HEK293T (cell line): ENCODE measurements around the gene CNGB1.

Experiments
- CTCF ChIA-PET: fragments of 350-600 bp; formaldehyde crosslinking; extraction: SDS; loops from one replicate; lab custom pipeline; 2021; ENCODE audit warnings: antibody characterized with exemption, inconsistent platforms; lab: Yijun Ruan, JAX
- POLR2A ChIA-PET: fragments of 350-600 bp; formaldehyde crosslinking; extraction: SDS; loops from one replicate; lab custom pipeline; 2020; ENCODE audit warnings: antibody characterized with exemption, inconsistent platforms; lab: Yijun Ruan, JAX
- DNase-seq: peaks from one replicate; pipeline ENCODE4 v3.0.0; 2012; ENCODE audit warnings: mixed read lengths; ENCODE audit errors: extremely low spot score
- ARNT ChIP-seq: fragments of 450-650 bp; IDR thresholded peaks from 2 replicates; pipeline ENCODE4 v1.6.1; 2017; ENCODE audit warnings: mild to moderate bottlenecking
- BHLHE40 ChIP-seq: fragments of 450-650 bp; IDR thresholded peaks from 2 replicates; pipeline ENCODE4 v1.6.1; 2016; ENCODE audit warnings: mild to moderate bottlenecking, moderate library complexity, borderline replicate concordance
- CTBP1 ChIP-seq: fragments of 450-650 bp; IDR thresholded peaks from 2 replicates; pipeline ENCODE4 v1.6.1; 2016; ENCODE audit warnings: borderline replicate concordance
- ELF4 ChIP-seq: fragments of 450-650 bp; IDR thresholded peaks from 2 replicates; pipeline ENCODE4 v1.6.1; 2017; ENCODE audit warnings: antibody characterized with exemption
- FOXA1 ChIP-seq: fragments of 450-650 bp; IDR thresholded peaks from 2 replicates; pipeline ENCODE4 v1.6.1; 2016; ENCODE audit warnings: mild to moderate bottlenecking
- FOXK2 ChIP-seq: fragments of 450-650 bp; IDR thresholded peaks from 2 replicates; pipeline ENCODE4 v1.6.1; 2016; ENCODE audit warnings: mild to moderate bottlenecking
- FOXM1 ChIP-seq: fragments of 450-650 bp; IDR thresholded peaks from 2 replicates; pipeline ENCODE4 v1.6.1; 2017; ENCODE audit warnings: mild to moderate bottlenecking, borderline replicate concordance
- HDGF ChIP-seq: fragments of 450-650 bp; IDR thresholded peaks from 2 replicates; pipeline ENCODE4 v1.6.1; 2017; ENCODE audit warnings: antibody characterized with exemption, borderline replicate concordance
- L3MBTL2 ChIP-seq: fragments of 450-650 bp; conservative IDR thresholded peaks from 2 replicates; pipeline ENCODE4 v1.6.1; 2016; ENCODE audit warnings: mild to moderate bottlenecking
- LEF1 ChIP-seq: fragments of 450-650 bp; IDR thresholded peaks from 2 replicates; pipeline ENCODE4 v1.6.1; 2017; ENCODE audit warnings: mild to moderate bottlenecking, borderline replicate concordance
- NFRKB ChIP-seq: fragments of 450-650 bp; IDR thresholded peaks from 2 replicates; pipeline ENCODE4 v1.6.1; 2016; ENCODE audit warnings: mild to moderate bottlenecking, moderate library complexity
- PKNOX1 ChIP-seq: fragments of 450-650 bp; IDR thresholded peaks from 2 replicates; pipeline ENCODE4 v1.6.1; 2016
- SP1 ChIP-seq: fragments of 450-650 bp; IDR thresholded peaks from 2 replicates; pipeline ENCODE4 v1.6.1; 2017
- SUZ12 ChIP-seq: fragments of 450-650 bp; IDR thresholded peaks from 2 replicates; pipeline ENCODE4 v1.6.1; 2016; ENCODE audit warnings: mild to moderate bottlenecking
- TARDBP ChIP-seq: fragments of 450-650 bp; IDR thresholded peaks from 2 replicates; pipeline ENCODE4 v1.6.1; 2016
- ZNF384 ChIP-seq: fragments of 450-650 bp; IDR thresholded peaks from 2 replicates; pipeline ENCODE4 v1.6.1; 2016

Gene CNGB1

GRCh38 chr16:57908409-57908987 is 62.4 kb downstream of the CNGB1 start:
- no peak for DNase-seq
- POLR2A ChIA-PET: no interaction called here
- no peak for TF ChIP-seq CTBP1
- TF ChIP-seq ARNT: no peak
- TF ChIP-seq TARDBP: no peak
- TF ChIP-seq SP1: no peak
- no peak for TF ChIP-seq LEF1
- CTCF ChIA-PET: interaction anchor here (1.1 kb wide), 1 partner anchor 10 kb away, joined by 4 read pairs; no protein-coding TSS in a partner anchor

DNA sequence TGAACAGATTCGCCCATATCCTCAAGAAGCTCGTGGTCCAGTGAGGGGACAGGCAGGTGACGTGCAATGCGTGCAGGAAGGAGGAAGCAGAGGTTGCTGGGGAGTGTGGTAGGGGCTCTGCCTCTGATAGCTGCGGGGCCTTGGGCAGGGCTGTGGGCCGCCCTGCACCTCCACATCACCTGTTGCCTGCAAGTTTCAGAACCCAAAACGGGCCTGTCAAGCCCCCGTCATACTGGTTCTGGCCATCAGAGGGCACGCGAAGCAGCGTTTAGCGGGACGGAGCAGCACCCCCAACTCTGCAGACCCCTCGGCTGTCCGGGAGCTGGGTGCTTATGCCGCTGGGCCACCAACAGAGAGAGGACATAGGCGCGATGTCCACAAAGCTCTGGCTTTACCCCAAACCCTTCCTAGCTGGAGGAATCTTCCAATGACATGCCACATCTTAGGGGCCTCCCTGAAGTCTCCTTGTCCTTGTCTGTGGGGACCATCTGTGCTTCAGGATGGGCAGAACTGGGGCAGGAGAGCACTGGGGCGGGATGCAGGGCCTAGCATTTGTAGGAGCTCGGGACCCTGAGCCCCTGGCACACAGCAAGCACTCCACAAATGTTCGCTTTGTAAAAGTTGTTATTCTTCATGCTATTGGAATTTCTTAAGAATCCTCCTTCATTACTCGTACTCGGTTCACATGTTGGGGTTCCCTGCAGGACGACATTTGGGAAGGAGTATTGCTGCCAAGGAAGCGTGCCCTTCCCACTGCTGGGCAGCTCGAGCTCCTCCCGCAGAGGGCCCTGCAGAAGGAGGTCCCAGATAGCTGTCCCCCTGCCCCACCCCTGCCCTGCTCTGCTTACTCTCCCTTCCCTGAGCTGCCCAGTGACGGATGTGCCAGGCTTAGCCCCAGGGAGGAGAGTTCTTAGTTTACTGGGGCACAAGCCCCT is 64.3 kb downstream of the CNGB1 start:
- POLR2A ChIA-PET: interaction anchor here (1.1 kb wide), 1 partner anchor 223 kb away, joined by 5 read pairs; the partner anchor contains the start of gene CFAP20
- CTCF ChIA-PET: interaction anchor here (0.6 to 0.9 kb wide), 3 partner anchors 42 to 94 kb away, joined by 3 to 5 read pairs (median 3); partner anchors contain the start of genes USB1 and ZNF319
- no peak for DNase-seq
- TF ChIP-seq FOXM1 (no peak), FOXK2 (no peak), FOXA1 (no peak)

DNA sequence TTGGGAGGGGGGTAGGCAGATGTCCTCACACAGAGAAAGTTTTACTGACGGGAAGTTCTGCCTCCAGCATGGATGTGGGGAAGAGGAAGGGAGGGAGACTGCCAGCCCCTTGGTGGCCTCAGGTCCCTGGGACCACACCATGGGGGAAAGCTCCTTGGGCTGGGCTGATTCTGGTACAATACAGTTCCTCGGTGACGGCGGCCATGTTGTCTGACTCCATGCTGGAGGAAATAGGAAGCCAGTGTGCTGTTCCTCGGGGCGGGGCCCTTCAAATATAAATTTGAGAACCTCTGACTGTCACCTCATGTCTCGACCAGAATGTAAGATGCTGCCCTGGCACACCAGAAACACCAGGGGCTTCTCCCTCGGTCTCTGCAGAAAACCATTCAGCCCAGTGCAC is 66.8 kb downstream of the CNGB1 start:
- CTCF ChIA-PET: interaction anchor here (0.6 kb wide), 1 partner anchor 22 kb away, joined by 3 read pairs; no protein-coding TSS in a partner anchor

GRCh38 chr16:57903656-57904055 is 67.3 kb downstream of the CNGB1 start:
- DNase-seq: no peak
- POLR2A ChIA-PET: no interaction called here
- CTCF ChIA-PET: interaction anchor here (0.6 kb wide), 1 partner anchor 22 kb away, joined by 3 read pairs; no protein-coding TSS in a partner anchor
- TF ChIP-seq FOXM1: no peak
- no peak for TF ChIP-seq SP1
- no peak for TF ChIP-seq ZNF384
- no peak for TF ChIP-seq LEF1
- TF ChIP-seq SUZ12: no peak
- TF ChIP-seq TARDBP: no peak
- TF ChIP-seq HDGF: no peak
- TF ChIP-seq ELF4: no peak
- no peak for TF ChIP-seq CTBP1
- TF ChIP-seq FOXK2: no peak
- no peak for TF ChIP-seq BHLHE40
- no peak for TF ChIP-seq NFRKB
- no peak for TF ChIP-seq PKNOX1

More for the DNA sequence above, 66.8 kb downstream of the CNGB1 start:
- POLR2A ChIA-PET: no interaction called here
- TF ChIP-seq TARDBP (no peak), ARNT (no peak), L3MBTL2 (no peak), ZNF384 (no peak), ELF4 (no peak), SP1 (no peak)
- DNase-seq: no peak

DNA sequence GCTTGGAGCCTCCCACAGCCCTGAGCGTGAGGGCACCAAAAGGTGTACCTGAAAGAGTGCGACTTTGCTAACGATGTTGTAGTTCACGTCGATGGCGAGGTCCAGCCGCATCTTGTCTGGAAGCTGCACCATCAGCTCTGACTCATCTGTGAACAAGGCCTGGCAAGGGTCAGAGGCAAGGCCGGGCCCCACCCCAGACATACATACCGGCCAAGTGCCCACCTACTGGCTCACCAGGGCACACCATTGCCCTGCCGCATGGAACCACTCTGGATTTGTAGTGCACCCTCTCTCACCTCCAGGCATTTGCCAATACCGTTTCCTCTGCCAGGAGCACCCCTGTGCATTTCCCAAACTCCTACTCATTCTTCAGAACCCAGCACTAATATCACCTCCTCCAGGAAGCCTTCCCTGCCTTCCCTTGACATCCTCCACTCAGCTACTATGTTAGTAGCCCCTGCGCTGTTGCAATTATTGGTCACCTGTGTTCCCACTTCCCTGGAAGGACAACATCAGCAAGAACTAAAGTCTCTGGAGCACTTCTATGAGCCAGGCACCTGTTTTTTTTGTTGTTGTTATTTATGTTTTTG is 69.4 kb downstream of the CNGB1 start:
- TF ChIP-seq BHLHE40 (no peak), FOXM1 (no peak), CTBP1 (no peak), HDGF (no peak), LEF1 (no peak), NFRKB (no peak), ELF4 (no peak), TARDBP (no peak), ZNF384 (no peak), ARNT (no peak)
- ChIA-PET POLR2A (no interaction called here), CTCF (interaction anchor here (0.5 kb wide), 1 partner anchor 67 kb away, joined by 3 read pairs; no protein-coding TSS in a partner anchor)

DNA sequence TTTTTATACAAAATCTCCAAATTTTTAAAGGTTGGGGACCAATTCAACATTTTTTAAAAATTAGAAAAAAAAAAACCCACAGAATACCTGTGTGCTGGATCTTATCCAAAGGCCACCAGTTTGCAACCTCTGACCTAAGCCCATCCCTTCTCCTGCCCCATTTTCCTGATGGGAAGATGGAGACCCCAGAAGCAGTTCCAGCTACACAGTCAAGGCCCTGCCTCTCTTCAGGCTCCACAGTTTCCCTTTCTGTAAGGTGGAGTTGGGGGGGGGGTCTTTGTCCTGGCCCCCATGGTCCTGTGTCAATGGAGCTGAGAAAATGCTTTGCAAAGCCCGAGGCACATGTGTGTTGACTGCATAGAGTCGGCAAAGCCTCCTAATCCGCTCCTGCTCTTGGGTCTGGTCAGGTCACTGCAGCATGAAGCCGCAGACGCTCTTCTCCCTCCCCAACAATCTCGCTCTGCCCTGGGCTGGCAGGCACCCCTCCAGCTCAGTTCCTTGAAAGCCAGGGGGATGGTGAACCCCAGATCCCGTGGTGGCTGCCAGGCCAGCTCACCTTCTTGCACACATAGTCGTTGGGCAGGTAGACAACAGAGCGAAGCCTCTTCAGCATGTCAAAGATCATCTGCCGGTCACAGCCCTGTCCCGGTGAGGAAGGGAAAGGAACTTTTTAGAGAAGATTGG is 70.0 kb downstream of the CNGB1 start:
- no peak for TF ChIP-seq SP1
- TF ChIP-seq FOXM1: no peak
- no peak for TF ChIP-seq CTBP1
- no peak for TF ChIP-seq FOXK2
- no peak for TF ChIP-seq ARNT
- TF ChIP-seq HDGF: no peak
- TF ChIP-seq NFRKB: no peak
- TF ChIP-seq SUZ12: no peak
- no peak for TF ChIP-seq ELF4
- TF ChIP-seq BHLHE40: no peak
- TF ChIP-seq LEF1: no peak

More for the DNA sequence above, 69.4 kb downstream of the CNGB1 start:
- no peak for DNase-seq

More for the DNA sequence above, 70.0 kb downstream of the CNGB1 start:
- ChIA-PET POLR2A (no interaction called here), CTCF (no interaction called here)
- DNase-seq: no peak
